GM12878 (cell line): ENCODE measurements around the gene NCAN. TPM values are rescaled to one million over a fixed set of nuclear protein-coding genes. Genes with fewer than 3 reads are reported as not detected.
A peak's percentile ranks its signal among the peaks of the same experiment; 100 is the strongest.

Experiments
- ATAC-seq: fragments of 200-7000 bp; cut with Tn5 transposase; 3 replicates; pipeline ENCODE4 v1.9.1; 2020; ENCODE audit warnings: mild to moderate bottlenecking, moderate library complexity
- BruUV-seq: library from RNA; stranded (reverse); fragments of 400-500 nt; replicated peaks from 2 replicates; lab custom pipeline; 2021; lab: Mats Ljungman, UMichigan
- CTCF ChIA-PET: fragments of 300-600 bp; sonication (Branson Sonifier 250); formaldehyde crosslinking; extraction: SDS; loops from one replicate; lab custom pipeline; 2021; ENCODE audit warnings: inconsistent platforms; lab: Yijun Ruan, JAX
- POLR2A ChIA-PET: fragments of 350-600 bp; formaldehyde crosslinking; extraction: SDS; loops from one replicate; lab custom pipeline; 2021; ENCODE audit warnings: inconsistent platforms; lab: Charles Lee
- RAD21 ChIA-PET: fragments of 300-600 bp; sonication (Branson Sonifier 250); formaldehyde crosslinking; loops from one replicate; lab custom pipeline; 2023; ENCODE audit warnings: antibody characterized with exemption; ENCODE audit not compliant: unreplicated experiment; lab: Charles Lee
- SMC1A ChIA-PET: fragments of 300-600 bp; sonication (Branson Sonifier 250); formaldehyde crosslinking; loops from one replicate; lab custom pipeline; 2023; ENCODE audit not compliant: unreplicated experiment, uncharacterized antibody; lab: Charles Lee
- DNase-seq: peaks from one replicate; pipeline ENCODE4 v3.0.0-alpha.2; 2011; ENCODE audit warnings: low read depth, low spot score
- FAIRE-seq: peaks from 3 replicates; lab custom pipeline; 2011; peaks lifted over from hg19 to GRCh38; lab: Jason Lieb, UNC
- H2AFZ ChIP-seq: 2 replicates; pipeline ENCODE4 v1.6.0; 2011; ENCODE audit warnings: low read depth, low read length, control low read depth; ENCODE audit not compliant: control insufficient read depth
- H3K27ac ChIP-seq: 2 replicates; pipeline ENCODE4 v1.5.1; 2011; ENCODE audit warnings: control low read depth; ENCODE audit not compliant: control insufficient read depth, insufficient read depth
- H3K27me3 ChIP-seq, 2 experiments: replicated peaks in 1 of 2; 2 replicates each; pipeline versions ENCODE4 v1.6.0 to v1.6.1; 2011; ENCODE audit warnings: low read length in 1 of 2; ENCODE audit not compliant: control insufficient read depth in 2 of 2, insufficient read depth in 2 of 2
- H3K36me3 ChIP-seq, 2 experiments: 2 replicates each; pipeline ENCODE4 v1.5.1; 2011; ENCODE audit warnings: low read length in 1 of 2; ENCODE audit not compliant: control insufficient read depth in 2 of 2, insufficient read depth in 2 of 2
- H3K4me1 ChIP-seq: 2 replicates; pipeline ENCODE4 v1.6.1; 2011; ENCODE audit warnings: mild to moderate bottlenecking, low read length, moderate library complexity, mixed read lengths; ENCODE audit not compliant: control insufficient read depth, insufficient read depth
- H3K4me2 ChIP-seq: 2 replicates; pipeline ENCODE4 v1.6.0; 2011; ENCODE audit warnings: control low read depth; ENCODE audit not compliant: control insufficient read depth, insufficient read depth
- H3K4me3 ChIP-seq: fragments of 200-600 bp; sonication (generic); 2 replicates; pipeline ENCODE4 v1.5.1; 2016
- H3K79me2 ChIP-seq: 2 replicates; pipeline ENCODE4 v1.6.0; 2011; ENCODE audit warnings: low read length; ENCODE audit not compliant: control insufficient read depth, insufficient read depth
- H3K9ac ChIP-seq: 2 replicates; pipeline ENCODE4 v1.8.0; 2011; ENCODE audit warnings: low read length, control low read depth, mixed read lengths; ENCODE audit not compliant: control insufficient read depth, insufficient read depth
- H3K9me3 ChIP-seq: replicated peaks from 3 replicates; pipeline ENCODE4 v1.5.1; 2011; ENCODE audit warnings: mild to moderate bottlenecking, low read length; ENCODE audit not compliant: control insufficient read depth, insufficient read depth
- H4K20me1 ChIP-seq: 2 replicates; pipeline ENCODE4 v1.6.0; 2011; ENCODE audit not compliant: control insufficient read depth, insufficient read depth
- CBFB ChIP-seq: IDR thresholded peaks from 2 replicates; pipeline ENCODE4 v1.6.1; 2016; ENCODE audit warnings: antibody characterized with exemption, low read depth
- PAX5 ChIP-seq: IDR thresholded peaks from 2 replicates; pipeline ENCODE4 v1.6.1; 2011; ENCODE audit warnings: low read depth, low read length, borderline replicate concordance
- RUNX3 ChIP-seq: IDR thresholded peaks from 2 replicates; pipeline ENCODE4 v1.6.1; 2012; ENCODE audit warnings: low read length, inconsistent platforms
- TCF12 ChIP-seq: IDR thresholded peaks from 2 replicates; pipeline ENCODE4 v1.6.1; 2011; ENCODE audit warnings: low read depth, mild to moderate bottlenecking, low read length
- WGBS: methylation state at CpG from one replicate; pipeline ENCODE4 v1.1.6; 2016; ENCODE audit warnings: low lambda C conversion rate; ENCODE audit not compliant: insufficient replicate concordance, insufficient coverage; ENCODE audit errors: missing lambda C conversion rate; 5-methylcytosine and 5-hydroxymethylcytosine counted together
- in situ Hi-C: fragments of 300-500 bp; cut with MboI; formaldehyde crosslinking; loops from 9 replicates; pipeline ENCODE4 v1.14.3; 2018; ENCODE audit warnings: mixed read lengths
- intact Hi-C: fragments of 100-400 bp; cut with micrococcal nuclease; formaldehyde crosslinking; loops from one replicate; pipeline ENCODE4 v1.14.2; 2022; ENCODE audit not compliant: unreplicated experiment
- polyA plus RNA-seq, 11 experiments: library from polyadenylated mRNA; depleted of rRNA in 4 of 11; unstranded in 6 of 11; stranded (reverse) in 5 of 11; fragments of >200 nt; fragmentation: Nextera tagmentation in 4 of 11; fragmentation: Illumina TruSeq in 1 of 11; extraction: Ambion mirVana in 4 of 11; extraction: Trizol in 1 of 11; gene quantifications; 1 replicate in 1 of 11; 2 replicates in 10 of 11; pipeline versions ENCODE4 v1.2.1 to v1.2.3, GENCODE V29; 2011 to 2016; ENCODE audit warnings: inconsistent platforms in 2 of 11, missing spikeins in 2 of 11, low read depth in 1 of 11
- total RNA-seq, 4 experiments: library from RNA; depleted of rRNA in 3 of 4; stranded (reverse); fragments of >200 nt in 3 of 4; fragmentation: Illumina TruSeq in 1 of 4; extraction: Trizol in 1 of 4; gene quantifications; 2 replicates each; pipeline versions ENCODE4 v1.2.1 to v1.2.3, GENCODE V29; 2013 to 2021

NCAN gene
- total and polyA plus RNA-seq, 10 of the 15 experiments (the other 5 are each of a cell fraction or from before 2014, with no cell fraction given), result 0.02 to 0.34 (median 0.12) TPM; not detected in 1

- Histone ChIP-seq H2AFZ (no peak overlapping the region), H3K4me3 (no peak overlapping the region), H3K4me1 (peaks cover 3% of the 10 kb centered on the region; the same call in 1 of the 2 replicates), H3K9ac (no peak overlapping the region), H3K9me3 (no peaks in the 10 kb centered on the region), H3K27ac (no peak overlapping the region), H3K79me2 (peaks cover 3% of the 10 kb centered on the region), H3K27me3 (peaks cover 0 to 2% of the 10 kb centered on the region in 2 experiments; a peak in 1 of 4 replicates), H4K20me1 (no peaks in the 10 kb centered on the region), H3K4me2 (no peak overlapping the region), H3K36me3 (no peaks in the 10 kb centered on the region)
- SMC1A ChIA-PET, result no interaction called here
- DNase-seq, result no peak
- intact Hi-C loops (no loop called here), in situ Hi-C loops (no loop called here)
- TF ChIP-seq PAX5 (no peak), RUNX3 (0 out of 2 replicates have a peak, but pooled peaks have one; percentile 10)
- no peak for FAIRE-seq
- 7% methylated on average over 3 of the region's 8 CpGs for WGBS
- RAD21 ChIA-PET, result no interaction called here
- CTCF ChIA-PET, result no interaction called here
- no TSS peak for BruUV-seq
- POLR2A ChIA-PET, result no interaction called here
- ATAC-seq, result no peak
These were observed 3.9 kb upstream of the NCAN start for GRCh38 chr19:19207637-19208572.

- ChIA-PET POLR2A (no interaction called here), SMC1A (no interaction called here), RAD21 (no interaction called here), CTCF (no interaction called here)
- Histone ChIP-seq H3K9me3 (no peaks in the 10 kb centered on the region), H3K36me3 (no peaks in the 10 kb centered on the region), H3K79me2 (no peaks in the 10 kb centered on the region), H3K4me3 (no peak overlapping the region), H3K4me2 (no peak overlapping the region), H3K9ac (no peak overlapping the region), H2AFZ (no peak overlapping the region), H3K4me1 (peaks cover 10% of the 10 kb centered on the region; the same call in 1 of the 2 replicates), H3K27me3 (peaks cover 0 to 2% of the 10 kb centered on the region in 2 experiments; a peak in 1 of 4 replicates), H3K27ac (no peak overlapping the region), H4K20me1 (no peaks in the 10 kb centered on the region)
- FAIRE-seq, result no peak
- in situ Hi-C loops, result no loop called here
- no TSS peak for BruUV-seq
- peak; percentile 48; the same call in 1 of the 2 replicates for TF ChIP-seq TCF12
- TF ChIP-seq CBFB, result no peak
- intact Hi-C loops, result no loop called here
- WGBS, result 25% methylated on average over 9 of the region's 9 CpGs
- no peak for ATAC-seq
- DNase-seq, result no peak
These were observed 2.4 kb upstream of the NCAN start for GRCh38 chr19:19209372-19209771.
